Muscle of arm (tissue), 12 donors: Measurements from ENCODE around the gene IFT74. TPM values are rescaled to one million over a fixed set of nuclear protein-coding genes. Genes with fewer than 3 reads are reported as not detected.
A peak's percentile ranks its signal among the peaks of the same experiment; 100 is the strongest.
"Not testable (repeated sequence)": the region's sequence is repeated elsewhere in the genome, so short reads cannot be mapped to it uniquely, and the experiment has no call there.

ENCODE experiments used
- DNase-seq: peaks from one replicate; pipeline ENCODE4 v3.0.0-alpha.2; 2013
- polyA plus RNA-seq, 12 donors: library from polyadenylated mRNA; unstranded; fragments of 120-200 nt; gene quantifications; one replicate each; pipeline ENCODE4 v1.2.1, GENCODE V29; 2013; ENCODE audit not compliant: insufficient read length in 12 of 12

The IFT74 gene
- polyA plus RNA-seq, 12 donors = 10.8 to 28.6 (median 15.8) TPM; not detected in 1

- no peak for DNase-seq
These were observed 109.1 kb downstream of the IFT74 start for GRCh38 chr9:27065288-27065687.

GRCh38 chr9:27073841-27074728 is 117.9 kb downstream of the IFT74 start:
- DNase-seq = no peak

GRCh38 chr9:27078685-27079084 is 122.5 kb downstream of the IFT74 start:
- no peak for DNase-seq

GRCh38 chr9:27085456-27085855 is 129.2 kb downstream of the IFT74 start:
- DNase-seq = no peak

- no peak for DNase-seq
These were observed 130.8 kb downstream of the IFT74 start for GRCh38 chr9:27086818-27087680.

- DNase-seq = no peak
These were observed 132.8 kb downstream of the IFT74 start for GRCh38 chr9:27088981-27089380.

- DNase-seq = no peak
These were observed 133.5 kb downstream of the IFT74 start for GRCh38 chr9:27089706-27090105.

GRCh38 chr9:27090231-27090630 is 134.0 kb downstream of the IFT74 start:
- DNase-seq = no peak

GRCh38 chr9:27090711-27091110 is 134.5 kb downstream of the IFT74 start:
- DNase-seq = no peak

GRCh38 chr9:27092496-27092895 is 136.3 kb downstream of the IFT74 start:
- DNase-seq = not testable (repeated sequence)

- DNase-seq = not testable (repeated sequence)
These were observed 137.3 kb downstream of the IFT74 start for GRCh38 chr9:27093384-27094067.

- no peak for DNase-seq
These were observed 138.6 kb downstream of the IFT74 start for GRCh38 chr9:27094640-27095298.

GRCh38 chr9:27107241-27107640 is 151.0 kb downstream of the IFT74 start:
- no peak for DNase-seq

GRCh38 chr9:27108981-27109541 is 152.8 kb downstream of the IFT74 start, which contains the start of gene TEK:
Gene TEK, plus strand, starts transcription at chr9:27109225. Its CDS starts 366 bp downstream, at chr9:27109591.
- peak; percentile 41 for DNase-seq

GRCh38 chr9:27109621-27110020 is 153.4 kb downstream of the IFT74 start:
- DNase-seq = no peak

GRCh38 chr9:27110181-27110580 is 154.0 kb downstream of the IFT74 start:
- no peak for DNase-seq

GRCh38 chr9:27112235-27112634 is 156.0 kb downstream of the IFT74 start:
- no peak for DNase-seq
